Lower leg skin (tissue), 3 donors: ENCODE measurements around the gene GABBR2.

Experiments used
- POLR2A ChIP-seq, 2 donors: fragments of 450-650 bp; IDR thresholded peaks; one replicate each; pipeline ENCODE4 v1.6.1; 2016 to 2017; ENCODE audit warnings: antibody characterized with exemption in 2 of 2, mild to moderate bottlenecking in 1 of 2, moderate library complexity in 1 of 2
- TF ChIP-seq, protein P1 (sequence below), 3 donors: fragments of 450-650 bp; IDR thresholded peaks; one replicate each; pipeline ENCODE4 v1.5.1; 2016; ENCODE audit warnings: antibody characterized with exemption in 3 of 3, mild to moderate bottlenecking in 3 of 3, moderate library complexity in 2 of 3

- TF ChIP-seq, protein P1, sequence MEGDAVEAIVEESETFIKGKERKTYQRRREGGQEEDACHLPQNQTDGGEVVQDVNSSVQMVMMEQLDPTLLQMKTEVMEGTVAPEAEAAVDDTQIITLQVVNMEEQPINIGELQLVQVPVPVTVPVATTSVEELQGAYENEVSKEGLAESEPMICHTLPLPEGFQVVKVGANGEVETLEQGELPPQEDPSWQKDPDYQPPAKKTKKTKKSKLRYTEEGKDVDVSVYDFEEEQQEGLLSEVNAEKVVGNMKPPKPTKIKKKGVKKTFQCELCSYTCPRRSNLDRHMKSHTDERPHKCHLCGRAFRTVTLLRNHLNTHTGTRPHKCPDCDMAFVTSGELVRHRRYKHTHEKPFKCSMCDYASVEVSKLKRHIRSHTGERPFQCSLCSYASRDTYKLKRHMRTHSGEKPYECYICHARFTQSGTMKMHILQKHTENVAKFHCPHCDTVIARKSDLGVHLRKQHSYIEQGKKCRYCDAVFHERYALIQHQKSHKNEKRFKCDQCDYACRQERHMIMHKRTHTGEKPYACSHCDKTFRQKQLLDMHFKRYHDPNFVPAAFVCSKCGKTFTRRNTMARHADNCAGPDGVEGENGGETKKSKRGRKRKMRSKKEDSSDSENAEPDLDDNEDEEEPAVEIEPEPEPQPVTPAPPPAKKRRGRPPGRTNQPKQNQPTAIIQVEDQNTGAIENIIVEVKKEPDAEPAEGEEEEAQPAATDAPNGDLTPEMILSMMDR (IDR thresholded peaks at IDR 0.05): no peak
- no peak for TF ChIP-seq POLR2A (IDR thresholded peaks at IDR 0.05)
These were observed 408.1 kb downstream of the GABBR2 start for GRCh38 chr9:98300611-98301010.
